Measurements from ENCODE around the gene STX11. TPM values are rescaled to one million over a fixed set of nuclear protein-coding genes. Genes with fewer than 3 reads are reported as not detected.

Gene STX11
- total RNA-seq, 1 donor from 2014 or later = not detected

DNA sequence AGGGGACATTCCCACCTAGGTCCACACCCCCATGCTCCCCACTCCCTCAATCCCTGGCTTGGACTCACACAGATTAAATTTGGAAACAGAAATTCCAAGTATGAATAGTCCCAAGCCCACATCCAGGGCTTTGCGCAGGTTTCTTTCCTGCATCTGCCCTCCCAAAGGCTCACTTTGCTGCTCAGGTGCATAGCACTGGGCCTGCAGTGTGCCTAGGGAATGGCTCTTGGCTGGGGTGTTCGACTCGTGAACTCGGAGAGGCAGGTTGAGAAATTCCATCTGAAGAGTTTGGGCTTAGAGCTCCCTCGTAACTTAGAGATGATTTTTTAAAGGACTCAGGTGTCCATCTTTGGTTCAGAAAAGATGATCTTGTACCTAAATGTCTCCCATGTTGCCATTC, 40.1 kb upstream of the STX11 start:
- peaks cover 1% of the 10 kb centered on the region for H3K9me3 Mint-ChIP-seq
- DNase-seq (ENCODE audit: low read depth, low spot score) = no peak
- no peaks in the 10 kb centered on the region for H3K36me3 Mint-ChIP-seq (ENCODE audit: low read depth)
- no peak overlapping the region for H3K4me3 Mint-ChIP-seq
- H3K27ac Mint-ChIP-seq (ENCODE audit: unreplicated experiment) = no peak overlapping the region
- H3K27me3 Mint-ChIP-seq (ENCODE audit: low read depth) = peaks cover 6% of the 10 kb centered on the region
- TF ChIP-seq, protein P1, sequence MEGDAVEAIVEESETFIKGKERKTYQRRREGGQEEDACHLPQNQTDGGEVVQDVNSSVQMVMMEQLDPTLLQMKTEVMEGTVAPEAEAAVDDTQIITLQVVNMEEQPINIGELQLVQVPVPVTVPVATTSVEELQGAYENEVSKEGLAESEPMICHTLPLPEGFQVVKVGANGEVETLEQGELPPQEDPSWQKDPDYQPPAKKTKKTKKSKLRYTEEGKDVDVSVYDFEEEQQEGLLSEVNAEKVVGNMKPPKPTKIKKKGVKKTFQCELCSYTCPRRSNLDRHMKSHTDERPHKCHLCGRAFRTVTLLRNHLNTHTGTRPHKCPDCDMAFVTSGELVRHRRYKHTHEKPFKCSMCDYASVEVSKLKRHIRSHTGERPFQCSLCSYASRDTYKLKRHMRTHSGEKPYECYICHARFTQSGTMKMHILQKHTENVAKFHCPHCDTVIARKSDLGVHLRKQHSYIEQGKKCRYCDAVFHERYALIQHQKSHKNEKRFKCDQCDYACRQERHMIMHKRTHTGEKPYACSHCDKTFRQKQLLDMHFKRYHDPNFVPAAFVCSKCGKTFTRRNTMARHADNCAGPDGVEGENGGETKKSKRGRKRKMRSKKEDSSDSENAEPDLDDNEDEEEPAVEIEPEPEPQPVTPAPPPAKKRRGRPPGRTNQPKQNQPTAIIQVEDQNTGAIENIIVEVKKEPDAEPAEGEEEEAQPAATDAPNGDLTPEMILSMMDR (conservative IDR thresholded peaks at IDR 0.05) = no peak
- no peaks in the 10 kb centered on the region for H3K4me1 Mint-ChIP-seq

DNA sequence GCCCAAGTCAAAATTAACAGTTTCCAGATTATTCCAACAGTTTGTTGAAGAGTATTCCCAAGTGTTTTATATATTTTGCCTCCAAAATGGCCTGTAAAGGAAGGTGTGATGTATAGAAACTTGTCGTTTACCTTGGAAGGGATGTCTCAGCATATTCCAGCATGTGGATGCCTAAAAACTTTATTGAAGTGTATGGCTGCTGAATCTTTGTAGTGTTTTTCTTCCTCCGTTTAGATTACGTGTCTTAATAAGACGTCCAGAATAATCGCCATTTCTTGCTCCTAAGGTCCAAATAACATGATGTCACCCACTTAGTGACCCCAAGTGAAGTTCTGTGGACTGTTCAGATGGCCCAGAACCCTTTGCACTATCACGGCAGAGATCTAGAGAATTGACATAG, 37.0 kb upstream of the STX11 start:
- no peak for DNase-seq (ENCODE audit: low read depth, low spot score)
- no peak overlapping the region for H3K4me3 Mint-ChIP-seq
- no peak overlapping the region for H3K27ac Mint-ChIP-seq (ENCODE audit: unreplicated experiment)
- no peaks in the 10 kb centered on the region for H3K4me1 Mint-ChIP-seq
- H3K9me3 Mint-ChIP-seq = peaks cover 3% of the 10 kb centered on the region
- no peaks in the 10 kb centered on the region for H3K36me3 Mint-ChIP-seq (ENCODE audit: low read depth)
- TF ChIP-seq, protein P1 (conservative IDR thresholded peaks at IDR 0.05) = no peak
- H3K27me3 Mint-ChIP-seq (ENCODE audit: low read depth) = peaks cover 6% of the 10 kb centered on the region

DNA sequence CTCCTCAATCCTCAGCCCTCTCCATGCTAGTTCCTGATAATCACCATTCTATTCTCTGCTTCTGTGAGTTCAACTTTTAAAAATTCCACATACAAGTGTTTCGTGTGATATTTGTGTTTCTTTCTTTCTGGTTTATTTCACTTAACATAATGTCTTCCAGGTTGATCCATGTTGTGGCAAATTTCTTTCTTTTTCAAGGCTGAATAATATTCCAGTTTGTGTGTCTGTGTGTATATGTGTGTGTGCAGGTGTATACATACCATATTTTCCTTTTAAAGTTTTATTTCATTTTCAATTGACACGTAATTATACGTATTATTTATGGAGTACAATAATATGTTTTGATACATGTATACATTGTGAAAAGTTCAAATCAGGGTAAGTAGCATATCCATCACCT, 35.1 kb upstream of the STX11 start:
- peaks cover 3% of the 10 kb centered on the region for H3K9me3 Mint-ChIP-seq
- peaks cover 5% of the 10 kb centered on the region for H3K27me3 Mint-ChIP-seq (ENCODE audit: low read depth)
- no peak overlapping the region for H3K27ac Mint-ChIP-seq (ENCODE audit: unreplicated experiment)
- TF ChIP-seq, protein P1 (conservative IDR thresholded peaks at IDR 0.05) = no peak
- no peak for DNase-seq (ENCODE audit: low read depth, low spot score)
- no peak overlapping the region for H3K4me3 Mint-ChIP-seq
- H3K36me3 Mint-ChIP-seq (ENCODE audit: low read depth) = no peaks in the 10 kb centered on the region
- no peaks in the 10 kb centered on the region for H3K4me1 Mint-ChIP-seq

DNA sequence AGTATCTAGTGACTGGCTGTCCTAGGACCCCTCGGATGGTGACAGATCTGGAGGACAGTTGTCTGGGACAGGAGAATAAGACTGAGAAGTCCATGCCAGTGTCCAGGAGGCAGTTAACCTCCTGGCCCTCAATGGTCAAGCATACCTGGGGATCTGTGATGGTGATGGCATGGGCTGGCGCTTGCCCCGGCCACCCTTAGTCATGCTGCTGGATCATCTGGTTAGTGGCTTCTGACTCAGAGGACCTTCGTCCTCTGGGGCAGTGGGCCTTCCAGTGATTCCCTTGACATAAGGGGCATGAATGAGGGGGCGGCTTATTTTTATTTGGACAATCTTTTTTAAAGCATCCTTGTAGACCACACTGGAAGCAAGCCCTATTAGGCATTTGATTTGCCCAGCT, 30.9 kb upstream of the STX11 start:
- Mint-ChIP-seq H3K27ac (ENCODE audit: unreplicated experiment) (no peak overlapping the region), H3K27me3 (ENCODE audit: low read depth) (peaks cover 5% of the 10 kb centered on the region), H3K4me3 (no peak overlapping the region), H3K9me3 (peaks cover 11% of the 10 kb centered on the region), H3K4me1 (no peaks in the 10 kb centered on the region), H3K36me3 (ENCODE audit: low read depth) (no peaks in the 10 kb centered on the region)
- TF ChIP-seq, protein P1 (conservative IDR thresholded peaks at IDR 0.05) = no peak
- no peak for DNase-seq (ENCODE audit: low read depth, low spot score)

DNA sequence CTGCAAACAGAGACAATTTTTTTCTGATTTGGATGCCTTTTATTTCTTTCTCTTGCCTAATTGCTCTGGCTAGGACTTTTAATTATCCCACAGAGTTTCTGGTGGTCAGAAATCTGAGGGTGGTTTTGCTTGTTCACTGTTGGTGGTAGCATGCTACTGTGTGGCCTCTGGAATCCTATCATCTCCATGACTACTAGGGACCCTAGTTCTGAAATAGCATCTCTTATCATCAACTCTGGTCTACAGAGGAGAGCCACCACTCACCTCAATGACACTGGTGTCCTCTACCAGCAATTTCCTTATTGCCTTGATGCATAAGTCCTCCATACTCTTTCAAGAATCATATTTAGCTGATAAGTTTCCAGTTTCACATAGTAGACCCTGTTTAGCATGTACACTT, 27.5 kb upstream of the STX11 start:
- H3K27ac Mint-ChIP-seq (ENCODE audit: unreplicated experiment) = no peak overlapping the region
- H3K27me3 Mint-ChIP-seq (ENCODE audit: low read depth) = peaks cover 8% of the 10 kb centered on the region
- H3K36me3 Mint-ChIP-seq (ENCODE audit: low read depth) = no peaks in the 10 kb centered on the region
- no peak for DNase-seq (ENCODE audit: low read depth, low spot score)
- H3K4me1 Mint-ChIP-seq = no peaks in the 10 kb centered on the region
- no peak overlapping the region for H3K4me3 Mint-ChIP-seq
- H3K9me3 Mint-ChIP-seq = peaks cover 8% of the 10 kb centered on the region
- TF ChIP-seq, protein P1 (conservative IDR thresholded peaks at IDR 0.05) = no peak

DNA sequence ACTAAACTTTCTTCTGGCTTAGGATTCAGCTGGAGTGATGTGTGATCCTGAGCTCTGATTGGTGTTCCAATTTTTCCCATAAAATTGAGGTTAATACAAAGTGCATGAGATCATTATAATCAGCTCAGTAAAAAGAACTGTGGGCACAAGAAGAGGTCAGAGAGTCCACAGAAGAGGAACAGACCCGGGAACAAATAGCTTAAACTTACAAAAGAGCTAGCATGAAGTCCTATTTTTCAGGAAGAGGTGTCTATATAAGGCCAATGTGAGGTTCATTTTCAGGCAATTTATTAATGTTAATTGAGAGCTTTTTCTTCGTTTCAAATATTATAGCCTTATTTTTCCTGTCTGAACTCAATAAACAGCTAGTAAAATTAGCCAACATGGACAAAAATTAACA, 26.9 kb upstream of the STX11 start:
- TF ChIP-seq, protein P1 (conservative IDR thresholded peaks at IDR 0.05) = no peak
- H3K9me3 Mint-ChIP-seq = peaks cover 8% of the 10 kb centered on the region
- no peak overlapping the region for H3K4me3 Mint-ChIP-seq
- no peaks in the 10 kb centered on the region for H3K4me1 Mint-ChIP-seq
- H3K27me3 Mint-ChIP-seq (ENCODE audit: low read depth) = peaks cover 8% of the 10 kb centered on the region
- no peak for DNase-seq (ENCODE audit: low read depth, low spot score)
- H3K27ac Mint-ChIP-seq (ENCODE audit: unreplicated experiment) = no peak overlapping the region
- no peaks in the 10 kb centered on the region for H3K36me3 Mint-ChIP-seq (ENCODE audit: low read depth)

Measured in neural crest cell (in vitro differentiated cells).